Activated naive CD4-positive, alpha-beta T cell treated with anti-CD3 and anti-CD28 coated beads for 36 hours (primary cell): Measurements from ENCODE around the gene LAD1. TPM values are rescaled to one million over a fixed set of nuclear protein-coding genes. Genes with fewer than 3 reads are reported as not detected.

Experiments
- CTCF ChIA-PET: fragments of 350-600 bp; sonication (Branson Sonifier 250); formaldehyde crosslinking; loops from one replicate; lab custom pipeline; 2021; ENCODE audit warnings: antibody characterized with exemption; lab: Charles Lee
- DNase-seq: peaks from one replicate; pipeline ENCODE4 v3.0.0-alpha.2; 2020
- H3K27ac Mint-ChIP-seq: one replicate; pipeline ENCODE4 v1.8.0; 2021; ENCODE audit warnings: mild to moderate bottlenecking, mixed read lengths
- H3K27me3 Mint-ChIP-seq: one replicate; pipeline ENCODE4 v1.8.0; 2021; ENCODE audit warnings: low read depth, mixed read lengths
- H3K36me3 Mint-ChIP-seq: one replicate; pipeline ENCODE4 v1.8.0; 2021; ENCODE audit warnings: low read depth, mixed read lengths
- H3K4me1 Mint-ChIP-seq: one replicate; pipeline ENCODE4 v1.8.0; 2021; ENCODE audit warnings: low read depth, mixed read lengths
- H3K4me3 Mint-ChIP-seq: one replicate; pipeline ENCODE4 v1.8.0; 2021; ENCODE audit warnings: mild to moderate bottlenecking, moderate library complexity, mixed read lengths
- H3K9me3 Mint-ChIP-seq: one replicate; pipeline ENCODE4 v1.8.0; 2021; ENCODE audit warnings: mixed read lengths
- intact Hi-C: fragments of 100-400 bp; cut with micrococcal nuclease; formaldehyde crosslinking; loops from one replicate; pipeline ENCODE4 v1.15.1; 2023
- total RNA-seq, 2 experiments: library from RNA; stranded (reverse); gene quantifications; one replicate each; pipeline ENCODE4 v1.2.3, GENCODE V29; 2021

Gene LAD1
- total RNA-seq, 2 experiments from 2014 or later, result not detected

- intact Hi-C loops, result no loop called here
- CTCF ChIA-PET, result no interaction called here
- Mint-ChIP-seq H3K9me3 (peaks cover 4% of the 10 kb centered on the region), H3K36me3 (no peaks in the 10 kb centered on the region), H3K4me3 (no peak overlapping the region), H3K27ac (no peak overlapping the region), H3K4me1 (no peaks in the 10 kb centered on the region), H3K27me3 (peaks cover 6% of the 10 kb centered on the region)
- DNase-seq, result no peak
Measured at GRCh38 chr1:201336711-201337450, 62.2 kb downstream of the LAD1 start.

- H3K27ac Mint-ChIP-seq, result no peak overlapping the region
- H3K4me1 Mint-ChIP-seq, result no peaks in the 10 kb centered on the region
- CTCF ChIA-PET, result no interaction called here
- H3K4me3 Mint-ChIP-seq, result no peak overlapping the region
- no peaks in the 10 kb centered on the region for H3K36me3 Mint-ChIP-seq
- no peaks in the 10 kb centered on the region for H3K27me3 Mint-ChIP-seq
- intact Hi-C loops, result no loop called here
- no peak for DNase-seq
- H3K9me3 Mint-ChIP-seq, result no peaks in the 10 kb centered on the region
Measured at GRCh38 chr1:201335901-201336300, 63.2 kb downstream of the LAD1 start.

GRCh38 chr1:201335174-201335870 lies 63.8 kb downstream of the LAD1 start:
- Mint-ChIP-seq H3K27me3 (no peaks in the 10 kb centered on the region), H3K9me3 (no peaks in the 10 kb centered on the region), H3K4me3 (no peak overlapping the region), H3K4me1 (no peaks in the 10 kb centered on the region), H3K36me3 (no peaks in the 10 kb centered on the region), H3K27ac (no peak overlapping the region)
- intact Hi-C loops, result no loop called here
- DNase-seq, result no peak
- CTCF ChIA-PET, result no interaction called here

GRCh38 chr1:201334325-201335173 lies 64.6 kb downstream of the LAD1 start:
- no peak overlapping the region for H3K27ac Mint-ChIP-seq
- no peaks in the 10 kb centered on the region for H3K4me1 Mint-ChIP-seq
- no peaks in the 10 kb centered on the region for H3K9me3 Mint-ChIP-seq
- CTCF ChIA-PET, result interaction anchor here (0.7 to 0.8 kb wide), 2 partner anchors 14 to 80 kb away, joined by 3 to 4 read pairs; no protein-coding TSS in a partner anchor
- H3K36me3 Mint-ChIP-seq, result no peaks in the 10 kb centered on the region
- DNase-seq, result no peak
- H3K4me3 Mint-ChIP-seq, result no peak overlapping the region
- H3K27me3 Mint-ChIP-seq, result no peaks in the 10 kb centered on the region
- intact Hi-C loops, result no loop called here

- Mint-ChIP-seq H3K27ac (no peak overlapping the region), H3K36me3 (no peaks in the 10 kb centered on the region), H3K4me3 (no peak overlapping the region), H3K4me1 (no peaks in the 10 kb centered on the region), H3K27me3 (no peaks in the 10 kb centered on the region), H3K9me3 (no peaks in the 10 kb centered on the region)
- DNase-seq, result no peak
- CTCF ChIA-PET, result interaction anchor here (1.0 kb wide), 1 partner anchor 13 kb away, joined by 3 read pairs; no protein-coding TSS in a partner anchor
- intact Hi-C loops, result no loop called here
Measured at GRCh38 chr1:201332616-201333335, 66.3 kb downstream of the LAD1 start.

- intact Hi-C loops, result no loop called here
- no peak for DNase-seq
- Mint-ChIP-seq H3K4me1 (no peaks in the 10 kb centered on the region), H3K27me3 (no peaks in the 10 kb centered on the region), H3K4me3 (no peak overlapping the region), H3K27ac (no peak overlapping the region), H3K9me3 (no peaks in the 10 kb centered on the region), H3K36me3 (no peaks in the 10 kb centered on the region)
- CTCF ChIA-PET, result no interaction called here
Measured at GRCh38 chr1:201332021-201332420, 67.1 kb downstream of the LAD1 start.

- CTCF ChIA-PET, result no interaction called here
- Mint-ChIP-seq H3K27me3 (no peaks in the 10 kb centered on the region), H3K36me3 (no peaks in the 10 kb centered on the region), H3K27ac (no peak overlapping the region), H3K9me3 (no peaks in the 10 kb centered on the region), H3K4me1 (no peaks in the 10 kb centered on the region), H3K4me3 (no peak overlapping the region)
- intact Hi-C loops, result no loop called here
- no peak for DNase-seq
Measured at GRCh38 chr1:201331166-201331565, 68.0 kb downstream of the LAD1 start.

Other genes with a start within 250 kb of the LAD1 start
- 10 to 100 TPM; 19.7 to 20.5 TPM for gene TMEM9, start 244.8 kb downstream of the LAD1 start, total RNA-seq
- gene IGFN1, start 208.5 kb downstream of the LAD1 start, total RNA-seq, result not detected
- not detected for gene PKP1, start 115.8 kb downstream of the LAD1 start, total RNA-seq
- gene TNNT2, start 21.6 kb downstream of the LAD1 start, total RNA-seq, result not detected
- not detected for gene TNNI1, start 22.4 kb upstream of the LAD1 start, total RNA-seq
- 10 to 100 TPM; 19.5 TPM for gene PHLDA3, start 69.9 kb upstream of the LAD1 start, total RNA-seq
- gene CSRP1, start 107.8 kb upstream of the LAD1 start, total RNA-seq, result 10 to 100 TPM; 35.7 to 36.6 TPM
- gene NAV1, start 139.8 kb upstream of the LAD1 start, total RNA-seq, result 1 to 10 TPM in 1 of 2 experiments, under 1 TPM in 1; 0.62 to 1.2 TPM